Thoracic aorta (tissue), 2 donors: ENCODE results near the gene NHSL2. TPM values are rescaled to one million over a fixed set of nuclear protein-coding genes. Genes with fewer than 3 reads are reported as not detected.
A peak's percentile ranks its signal among the peaks of the same experiment; 100 is the strongest.

Source experiments
- ATAC-seq: fragments of 150-250 bp; one replicate; pipeline ENCODE4 v1.8.0; 2017; ENCODE audit warnings: low read depth; ENCODE audit not compliant: insufficient number of reproducible peaks, low FRiP score
- DNase-seq: peaks from one replicate; pipeline ENCODE4 v3.0.0-alpha.2; 2020; ENCODE audit warnings: low spot score
- H3K27ac ChIP-seq, 2 donors: fragments of 200-600 bp; sonication (generic); 1 replicate in 1 of 2; 2 replicates in 1 of 2; pipeline ENCODE4 v1.5.1; 2016; ENCODE audit warnings: mild to moderate bottlenecking in 2 of 2, moderate library complexity in 2 of 2
- H3K27me3 ChIP-seq: fragments of 200-600 bp; sonication (generic); replicated peaks from 2 replicates; pipeline ENCODE4 v1.6.0; 2016; ENCODE audit warnings: mild to moderate bottlenecking; ENCODE audit not compliant: insufficient read depth
- H3K36me3 ChIP-seq: fragments of 200-600 bp; sonication (generic); one replicate; pipeline ENCODE4 v1.5.1; 2016
- H3K4me1 ChIP-seq, 2 donors: fragments of 200-600 bp; sonication (generic); 1 replicate in 1 of 2; 2 replicates in 1 of 2; pipeline versions ENCODE4 v1.5.1 to v1.6.0; 2016; ENCODE audit warnings: low read depth in 2 of 2, mild to moderate bottlenecking in 1 of 2; ENCODE audit not compliant: control insufficient read depth in 1 of 2
- H3K4me3 ChIP-seq: fragments of 200-600 bp; sonication (generic); 2 replicates; pipeline ENCODE4 v1.5.1; 2016; ENCODE audit warnings: mild to moderate bottlenecking
- H3K9me3 ChIP-seq: fragments of 200-600 bp; sonication (generic); 2 replicates; pipeline ENCODE4 v1.5.1; 2016
- CTCF ChIP-seq: fragments of 200-600 bp; sonication (generic); IDR thresholded peaks from one replicate; pipeline ENCODE4 v1.5.1; 2019; ENCODE audit warnings: antibody characterized with exemption
- total RNA-seq, 2 donors: library from RNA; depleted of rRNA; stranded (reverse); fragments of >200 nt; gene quantifications; one replicate each; pipeline versions ENCODE4 v1.1.0 to v1.2.3, GENCODE V29; 2016

The NHSL2 gene
- total RNA-seq, 2 donors from 2014 or later = 15.0 to 16.5 TPM

- DNase-seq (no peak), ATAC-seq (no peak)
- Histone ChIP-seq H3K36me3 (no peaks in the 10 kb centered on the region), H3K9me3 (no peaks in the 10 kb centered on the region), H3K4me3 (peak overlapping the region; percentile 67), H3K4me1 (peaks cover 0 to 22% of the 10 kb centered on the region in 2 donors), H3K27me3 (no peaks in the 10 kb centered on the region), H3K27ac (peak overlapping the region in 1 of 2 donors; percentile 50)
- no peak for TF ChIP-seq CTCF
These were observed 118.2 kb downstream of the NHSL2 start for GRCh38 chrX:72028701-72029470.

GRCh38 chrX:72029483-72030411, 119.1 kb downstream of the NHSL2 start:
- Histone ChIP-seq H3K4me3 (peak overlapping the region; percentile 67), H3K36me3 (no peaks in the 10 kb centered on the region), H3K4me1 (peaks cover 0 to 22% of the 10 kb centered on the region in 2 donors), H3K27me3 (no peaks in the 10 kb centered on the region), H3K9me3 (no peaks in the 10 kb centered on the region), H3K27ac (peak overlapping the region in 1 of 2 donors; percentile 50)
- ATAC-seq (no peak), DNase-seq (no peak)
- no peak for TF ChIP-seq CTCF

GRCh38 chrX:72030431-72030830, 119.8 kb downstream of the NHSL2 start:
- no peak for DNase-seq
- no peak for ATAC-seq
- Histone ChIP-seq H3K27me3 (no peaks in the 10 kb centered on the region), H3K9me3 (no peaks in the 10 kb centered on the region), H3K36me3 (no peaks in the 10 kb centered on the region), H3K4me1 (peaks cover 0 to 22% of the 10 kb centered on the region in 2 donors), H3K4me3 (no peak overlapping the region), H3K27ac (peak overlapping the region in 1 of 2 donors; percentile 50)
- TF ChIP-seq CTCF = no peak

GRCh38 chrX:72031118-72031517, 120.5 kb downstream of the NHSL2 start:
- H3K4me1 ChIP-seq = peaks cover 0 to 22% of the 10 kb centered on the region in 2 donors
- H3K27ac ChIP-seq = no peak overlapping the region
- no peak for TF ChIP-seq CTCF
- no peak for ATAC-seq
- H3K36me3 ChIP-seq = no peaks in the 10 kb centered on the region
- no peaks in the 10 kb centered on the region for H3K27me3 ChIP-seq
- no peak overlapping the region for H3K4me3 ChIP-seq
- H3K9me3 ChIP-seq = no peaks in the 10 kb centered on the region
- no peak for DNase-seq

- ATAC-seq = no peak
- Histone ChIP-seq H3K4me1 (peaks cover 0 to 22% of the 10 kb centered on the region in 2 donors), H3K4me3 (no peak overlapping the region), H3K36me3 (no peaks in the 10 kb centered on the region), H3K27ac (no peak overlapping the region), H3K9me3 (no peaks in the 10 kb centered on the region), H3K27me3 (no peaks in the 10 kb centered on the region)
- DNase-seq = no peak
- no peak for TF ChIP-seq CTCF
These were observed 121.0 kb downstream of the NHSL2 start for GRCh38 chrX:72031634-72032033.
